HG03457 (cell line): ENCODE results near the gene UBAP2L.

Experiments
- ATAC-seq: cut with Tn5 transposase; IDR thresholded peaks from one replicate; pipeline ENCODE4 v1.9.1; 2021; ENCODE audit warnings: moderate number of reproducible peaks; ENCODE audit not compliant: unreplicated experiment

Gene UBAP2L, protein sequence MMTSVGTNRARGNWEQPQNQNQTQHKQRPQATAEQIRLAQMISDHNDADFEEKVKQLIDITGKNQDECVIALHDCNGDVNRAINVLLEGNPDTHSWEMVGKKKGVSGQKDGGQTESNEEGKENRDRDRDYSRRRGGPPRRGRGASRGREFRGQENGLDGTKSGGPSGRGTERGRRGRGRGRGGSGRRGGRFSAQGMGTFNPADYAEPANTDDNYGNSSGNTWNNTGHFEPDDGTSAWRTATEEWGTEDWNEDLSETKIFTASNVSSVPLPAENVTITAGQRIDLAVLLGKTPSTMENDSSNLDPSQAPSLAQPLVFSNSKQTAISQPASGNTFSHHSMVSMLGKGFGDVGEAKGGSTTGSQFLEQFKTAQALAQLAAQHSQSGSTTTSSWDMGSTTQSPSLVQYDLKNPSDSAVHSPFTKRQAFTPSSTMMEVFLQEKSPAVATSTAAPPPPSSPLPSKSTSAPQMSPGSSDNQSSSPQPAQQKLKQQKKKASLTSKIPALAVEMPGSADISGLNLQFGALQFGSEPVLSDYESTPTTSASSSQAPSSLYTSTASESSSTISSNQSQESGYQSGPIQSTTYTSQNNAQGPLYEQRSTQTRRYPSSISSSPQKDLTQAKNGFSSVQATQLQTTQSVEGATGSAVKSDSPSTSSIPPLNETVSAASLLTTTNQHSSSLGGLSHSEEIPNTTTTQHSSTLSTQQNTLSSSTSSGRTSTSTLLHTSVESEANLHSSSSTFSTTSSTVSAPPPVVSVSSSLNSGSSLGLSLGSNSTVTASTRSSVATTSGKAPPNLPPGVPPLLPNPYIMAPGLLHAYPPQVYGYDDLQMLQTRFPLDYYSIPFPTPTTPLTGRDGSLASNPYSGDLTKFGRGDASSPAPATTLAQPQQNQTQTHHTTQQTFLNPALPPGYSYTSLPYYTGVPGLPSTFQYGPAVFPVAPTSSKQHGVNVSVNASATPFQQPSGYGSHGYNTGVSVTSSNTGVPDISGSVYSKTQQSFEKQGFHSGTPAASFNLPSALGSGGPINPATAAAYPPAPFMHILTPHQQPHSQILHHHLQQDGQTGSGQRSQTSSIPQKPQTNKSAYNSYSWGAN

DNA sequence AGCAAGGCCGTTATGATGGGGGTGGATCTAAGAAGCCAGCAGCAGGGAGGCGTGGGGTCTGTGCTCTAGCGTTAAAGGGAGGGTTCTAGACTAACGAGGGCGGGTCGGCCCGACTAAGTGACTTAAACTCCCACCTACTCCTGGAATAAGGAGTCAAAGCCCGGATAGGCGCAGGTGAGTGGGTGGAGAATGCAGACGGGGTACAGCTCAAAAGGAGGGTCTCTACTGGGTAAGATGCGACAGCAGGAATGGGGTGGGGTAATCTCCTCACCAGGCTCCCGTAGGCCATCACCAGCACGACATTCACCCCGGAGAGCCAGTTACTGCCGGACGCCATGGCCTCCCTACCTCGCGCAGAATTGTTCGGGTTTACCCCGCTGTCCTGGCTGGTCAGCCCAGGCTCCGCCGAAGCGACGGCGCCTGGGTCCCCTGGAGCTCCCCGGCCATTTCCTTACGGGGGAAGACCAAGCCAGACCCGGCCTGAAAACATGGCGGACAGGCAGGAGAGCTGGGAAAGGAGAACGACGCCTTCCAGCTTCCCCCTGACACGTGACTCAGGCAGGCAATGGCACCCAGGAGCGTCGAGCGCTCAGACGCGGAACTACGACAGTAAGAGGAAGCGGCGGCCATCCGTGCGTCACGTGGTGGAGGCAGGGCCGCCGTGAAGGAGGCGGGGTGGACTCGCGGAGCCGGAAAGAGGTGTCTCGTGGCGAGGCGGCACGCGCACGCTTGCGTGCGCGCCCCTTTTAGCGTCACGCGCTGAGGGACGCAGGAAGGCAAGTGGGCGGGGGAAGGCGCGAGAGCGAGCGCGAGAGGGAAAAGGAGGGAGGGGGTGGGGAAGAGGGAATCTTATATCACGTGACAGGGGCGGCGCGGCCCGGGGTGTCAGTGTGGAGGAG lies at the start of gene UBAP2L:
Gene UBAP2L, plus strand, starts transcription at position 885 of the 899 bp plus-strand sequence. CDS start 4,169 bp downstream, outside the sequence.
- ATAC-seq: peak; percentile 75

DNA sequence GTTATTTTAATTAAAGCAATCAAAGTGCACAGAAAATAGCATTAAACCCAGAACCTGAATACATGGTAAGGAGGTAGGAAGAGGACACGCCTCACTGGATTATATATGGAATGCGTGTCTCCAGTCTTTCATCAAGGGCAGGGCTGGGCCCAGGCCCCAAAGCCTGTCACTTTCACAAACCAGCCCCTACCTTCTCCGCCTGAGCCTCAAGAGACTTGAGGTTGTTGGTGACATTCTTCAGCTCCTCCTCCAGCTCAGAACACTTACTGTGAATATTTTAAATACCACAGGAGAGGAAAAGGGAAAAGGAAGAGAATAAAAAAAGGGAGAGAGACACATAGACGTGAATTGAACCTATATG lies 49.6 kb upstream of the UBAP2L start:
- no peak for ATAC-seq

DNA sequence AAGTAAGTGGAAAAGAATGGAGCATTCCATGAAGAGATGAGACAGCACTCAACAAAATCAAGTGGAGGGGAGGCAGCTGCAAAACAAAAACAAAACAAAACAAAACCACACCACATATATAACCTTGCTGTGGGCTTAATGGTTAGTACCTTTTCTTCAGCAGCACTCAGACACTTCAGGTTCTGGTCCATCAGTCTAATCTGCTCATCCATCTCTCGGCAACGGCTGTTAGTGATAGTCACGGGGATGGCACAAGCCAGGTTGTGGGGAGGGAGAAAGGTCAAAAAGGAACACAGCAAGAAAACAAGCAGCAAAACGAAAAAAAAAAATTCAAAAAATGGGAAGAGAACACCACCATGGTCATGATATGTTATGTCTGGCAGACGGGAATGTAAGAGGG lies 48.9 kb upstream of the UBAP2L start:
- ATAC-seq: no peak

DNA sequence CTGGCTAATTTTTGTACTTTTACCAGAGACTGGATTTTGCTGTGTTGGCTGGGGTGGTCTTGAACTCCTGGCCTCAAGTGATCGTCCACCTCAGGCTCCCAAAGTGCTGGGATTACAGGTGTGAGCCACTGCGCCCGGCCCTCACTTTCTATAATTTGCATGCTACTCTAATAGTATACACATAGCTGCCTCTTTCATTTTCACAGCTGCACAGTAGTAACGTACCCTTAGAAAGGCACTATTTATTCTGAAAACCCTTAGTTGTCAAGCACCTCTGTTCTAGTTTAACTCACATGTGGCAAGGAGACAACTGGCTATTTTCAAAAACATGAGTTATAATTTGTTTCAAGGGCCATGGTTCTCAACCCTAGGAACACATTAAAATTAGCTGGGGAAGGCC lies 46.1 kb upstream of the UBAP2L start:
- ATAC-seq: no peak

DNA sequence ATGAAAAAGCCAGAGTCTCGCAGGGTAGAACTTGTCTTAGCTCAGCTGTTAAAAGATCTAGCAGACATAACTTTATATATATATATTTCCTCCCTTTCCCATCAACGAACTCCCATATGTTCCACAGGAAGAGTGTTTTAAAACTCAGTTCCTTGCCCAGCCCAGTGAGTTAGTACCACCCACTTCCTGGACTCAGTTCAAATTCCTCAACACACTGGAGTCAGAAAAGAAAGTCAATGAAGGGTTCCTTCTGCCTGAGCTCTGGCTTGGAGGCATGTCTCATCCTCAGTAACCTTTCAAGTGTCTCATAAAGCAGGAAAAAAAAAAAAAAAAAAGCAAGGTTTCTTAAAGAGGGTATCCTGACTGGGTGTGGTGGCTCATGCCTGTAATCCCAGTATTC lies 44.4 kb upstream of the UBAP2L start:
- ATAC-seq: no peak

DNA sequence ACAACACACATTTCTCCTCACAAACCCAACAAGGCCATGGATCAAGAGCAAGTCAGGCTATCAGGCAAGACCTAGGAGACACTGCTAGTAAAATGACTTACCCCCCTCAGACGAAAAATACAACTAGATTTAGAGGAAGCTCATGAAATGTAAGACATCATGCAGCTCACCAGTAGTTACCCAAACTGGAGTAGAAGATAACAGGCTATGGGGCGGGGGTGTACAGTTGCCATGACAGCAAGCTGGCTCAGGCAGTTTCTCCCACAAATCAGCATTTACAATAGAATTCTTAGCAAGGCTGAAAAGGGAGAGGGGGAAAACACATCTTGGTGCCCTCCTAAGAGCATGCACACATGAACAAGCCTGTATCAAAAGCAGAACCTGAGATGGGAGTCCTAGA lies 42.7 kb upstream of the UBAP2L start:
- ATAC-seq: no peak

DNA sequence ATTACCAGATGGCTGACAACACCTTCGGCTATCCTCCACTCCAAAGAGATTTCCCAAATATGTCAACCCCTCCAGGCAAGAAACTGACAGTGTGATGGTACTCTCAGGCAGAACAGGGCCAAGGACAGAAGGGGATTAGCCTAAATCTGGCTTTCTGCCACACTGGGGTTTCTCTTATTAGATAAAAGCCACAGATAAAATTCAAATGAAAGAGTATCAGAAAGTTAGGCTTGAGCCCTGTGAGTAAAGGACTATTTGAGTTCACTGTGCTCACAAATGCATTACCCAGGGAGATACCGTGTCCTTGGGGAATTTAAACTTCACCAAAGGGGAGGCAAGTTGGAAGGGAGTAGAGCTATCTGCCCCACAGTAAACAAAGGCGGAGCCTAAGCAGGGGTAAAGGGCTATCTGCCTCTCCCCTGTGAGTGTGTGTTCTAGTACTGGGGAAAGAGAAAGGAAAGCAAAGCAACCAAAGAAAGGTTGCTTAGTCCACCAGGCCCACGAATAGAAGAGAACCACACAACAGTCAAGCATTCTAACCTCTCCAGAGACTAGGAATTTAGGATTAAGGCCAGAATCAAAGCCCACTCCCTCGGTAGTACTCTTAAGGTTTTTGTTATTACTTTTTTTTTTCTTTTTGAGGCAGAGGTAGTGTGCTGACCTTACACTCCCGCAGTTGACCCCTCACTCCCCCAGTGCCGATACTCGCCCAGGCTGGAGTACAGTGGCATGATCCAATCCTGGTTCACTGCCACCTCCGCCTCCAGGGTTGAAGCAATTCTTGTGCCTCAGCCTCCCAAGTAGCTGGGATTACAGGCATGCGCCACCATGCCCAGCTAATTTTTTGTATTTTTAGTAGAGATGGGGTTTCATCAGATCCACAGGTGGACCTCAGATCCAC lies 41.6 kb upstream of the UBAP2L start:
- no peak for ATAC-seq

DNA sequence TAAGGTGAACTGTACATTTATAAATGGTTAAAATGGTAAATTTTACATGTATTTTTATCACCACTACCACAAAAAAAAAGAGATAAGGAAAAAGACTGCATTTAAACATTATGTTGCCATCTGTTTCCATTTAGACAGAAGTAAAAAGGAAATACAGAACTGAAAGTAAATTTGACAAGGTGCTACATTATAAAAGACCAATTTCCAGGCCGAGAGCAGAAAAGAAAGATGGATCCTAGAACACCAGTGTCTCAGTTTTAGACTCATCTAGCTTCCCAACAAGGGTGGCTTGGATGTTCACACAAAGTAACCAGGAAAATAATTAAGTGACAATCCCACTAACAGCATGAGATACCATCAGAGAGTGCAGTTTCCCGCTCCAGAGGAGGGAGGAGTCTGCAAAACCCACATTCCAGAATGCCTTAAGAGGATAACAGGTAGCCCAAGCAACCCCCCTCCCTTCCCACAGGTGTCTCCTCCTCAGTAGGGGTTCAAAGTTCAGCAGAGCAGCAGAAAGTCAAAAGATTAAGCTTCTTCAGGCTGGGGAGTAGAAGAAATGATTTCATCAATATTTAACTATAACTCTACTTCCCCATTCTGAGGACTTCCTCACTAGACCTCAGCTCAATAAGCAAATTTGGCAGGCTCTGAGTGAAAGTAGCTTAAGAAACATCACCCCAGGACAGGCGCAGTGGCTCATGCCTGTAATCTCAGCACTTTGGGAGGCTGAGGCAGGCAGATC lies 40.6 kb upstream of the UBAP2L start:
- ATAC-seq: no peak

DNA sequence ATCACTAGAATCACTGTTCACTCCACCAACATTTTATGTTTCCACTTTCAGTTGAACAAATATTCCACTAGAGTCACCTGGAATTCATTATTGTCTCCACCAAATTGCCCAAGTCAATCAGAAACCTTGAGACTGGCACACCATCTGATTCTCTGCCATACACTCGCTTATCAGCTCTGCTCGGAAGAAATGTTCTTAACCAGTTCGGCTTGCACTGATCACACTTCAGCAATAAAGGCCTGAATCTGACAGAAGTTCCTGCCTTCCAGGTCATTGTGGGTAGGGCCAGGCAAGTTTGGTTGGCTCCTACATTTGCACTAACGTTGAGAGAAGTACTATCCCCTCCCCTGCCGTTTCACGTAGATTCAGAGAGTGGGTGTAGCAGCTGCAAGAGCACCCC lies 38.8 kb upstream of the UBAP2L start:
- ATAC-seq: no peak

DNA sequence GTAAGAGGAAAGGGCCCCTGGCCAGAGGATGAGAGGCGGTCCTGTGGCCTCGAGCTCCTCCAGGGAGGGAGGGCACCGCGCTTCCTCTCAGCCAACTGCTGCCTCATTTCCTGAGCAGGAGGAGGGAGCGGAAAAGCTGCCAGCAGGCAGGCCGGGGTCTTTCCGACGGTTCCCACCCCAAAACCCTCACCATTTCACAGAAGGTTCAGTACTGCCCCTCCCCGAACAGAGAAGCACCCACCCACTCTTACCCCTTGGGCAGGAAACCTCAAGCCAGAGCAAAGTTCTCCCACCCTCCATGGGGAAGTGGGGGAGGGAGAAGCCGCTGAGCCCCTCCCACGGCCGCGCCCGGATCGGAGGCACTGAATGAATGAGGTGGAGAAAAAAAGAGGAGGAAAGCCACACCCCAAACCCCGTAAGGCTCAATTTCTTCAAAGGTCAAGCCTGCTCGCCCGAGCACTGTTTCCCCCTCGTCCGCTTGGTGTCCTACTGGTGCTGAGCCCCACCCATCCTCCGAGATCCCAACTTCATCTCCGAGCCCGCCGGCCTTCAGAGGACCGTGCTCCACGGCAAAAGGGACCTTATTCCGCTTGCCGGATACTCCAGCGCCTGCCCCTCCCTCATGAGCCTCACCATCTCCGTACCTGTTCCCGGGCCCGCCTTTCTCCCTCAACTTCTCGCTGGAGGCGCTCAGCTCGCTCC lies 38.3 kb upstream of the UBAP2L start:
- ATAC-seq: no peak

DNA sequence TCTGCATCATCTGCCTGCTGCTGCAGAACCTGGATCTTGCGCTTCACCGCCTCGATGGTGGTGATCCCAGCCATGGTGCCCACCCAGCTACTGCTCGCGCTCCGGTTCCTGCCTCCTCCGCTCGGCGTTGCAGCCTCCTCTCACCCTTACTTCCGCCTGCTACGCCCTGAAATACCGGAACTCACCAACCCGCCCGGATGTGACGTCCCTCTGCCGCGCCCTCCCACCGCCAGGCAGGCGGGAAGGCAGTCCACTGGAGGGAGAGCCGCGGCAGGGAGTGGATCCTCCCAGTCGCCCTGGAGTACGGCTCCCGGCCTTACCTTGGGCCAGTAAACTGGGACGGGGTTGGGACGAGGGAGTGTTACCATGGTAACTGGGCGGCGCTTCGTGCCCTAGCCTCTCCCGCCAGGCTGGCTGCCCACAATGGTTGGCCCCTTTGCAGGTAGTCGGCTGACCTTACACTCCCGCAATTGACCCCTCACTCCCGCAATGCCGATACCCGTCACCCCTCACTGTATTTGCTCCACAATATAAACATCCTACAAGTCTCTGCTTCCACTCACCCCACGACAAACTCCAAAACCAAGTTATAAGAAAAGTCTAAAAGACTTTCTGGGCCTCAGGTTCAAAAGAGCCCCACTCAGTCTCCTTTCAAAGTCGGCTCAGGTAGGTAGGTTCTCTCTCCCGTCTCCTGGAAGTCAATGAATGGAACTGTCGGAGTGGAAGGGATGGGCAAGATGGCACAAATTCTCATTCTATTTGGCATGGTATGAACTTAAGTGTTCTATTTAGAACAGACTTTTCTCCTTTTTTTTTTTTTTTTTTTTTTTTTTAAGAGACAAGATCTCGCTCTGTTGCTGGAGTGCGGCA lies 37.5 kb upstream of the UBAP2L start:
- ATAC-seq: peak; percentile 37

DNA sequence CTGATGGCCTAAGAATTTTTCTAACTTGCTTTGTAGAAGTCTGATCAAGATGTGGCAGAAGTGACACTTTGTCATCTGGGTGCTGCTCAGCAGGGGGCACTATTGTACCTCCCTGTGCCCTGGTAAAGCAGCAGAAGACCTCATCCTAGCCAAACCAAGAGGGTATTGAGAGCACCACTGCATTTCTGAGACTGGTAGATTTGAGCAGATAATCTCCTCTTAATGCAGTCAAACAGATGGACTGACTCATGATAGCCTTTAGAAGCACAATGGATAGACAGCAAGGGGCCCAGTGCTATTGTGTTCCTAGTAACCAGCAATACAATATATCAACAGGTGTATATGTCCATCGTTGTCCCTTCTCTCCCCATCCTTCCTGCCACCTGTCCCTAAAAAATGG lies 34.6 kb upstream of the UBAP2L start:
- ATAC-seq: no peak

DNA sequence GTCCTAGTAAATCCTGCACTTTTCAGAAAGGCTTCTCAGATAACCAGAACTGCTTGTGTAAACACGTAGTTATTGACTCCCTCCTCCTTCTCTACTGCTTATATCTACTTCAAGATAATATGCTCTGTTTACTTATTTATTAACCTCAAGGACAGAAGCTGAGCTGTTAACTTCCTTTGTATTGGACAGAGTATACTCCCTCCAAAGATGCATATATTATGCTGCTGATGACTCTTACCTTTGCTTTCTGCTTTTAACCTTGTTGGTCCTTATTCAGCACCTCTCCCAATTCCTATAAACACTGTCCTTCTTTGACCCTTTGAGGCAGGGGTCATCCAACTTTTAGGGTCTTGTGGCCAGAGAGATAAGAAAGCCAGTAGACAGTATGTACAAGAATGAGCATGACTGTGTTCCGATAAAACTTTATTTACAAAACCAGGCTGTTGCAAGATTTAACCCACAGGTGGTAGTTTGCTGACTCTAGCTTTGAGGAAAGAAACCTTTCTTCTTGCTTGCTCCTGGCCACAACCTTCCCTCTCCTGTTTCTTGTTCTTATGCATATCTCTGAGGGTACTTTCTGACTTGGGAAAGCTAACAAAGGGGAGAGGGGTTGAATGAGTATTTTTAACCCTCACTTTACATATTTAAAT lies 33.8 kb upstream of the UBAP2L start:
- no peak for ATAC-seq

DNA sequence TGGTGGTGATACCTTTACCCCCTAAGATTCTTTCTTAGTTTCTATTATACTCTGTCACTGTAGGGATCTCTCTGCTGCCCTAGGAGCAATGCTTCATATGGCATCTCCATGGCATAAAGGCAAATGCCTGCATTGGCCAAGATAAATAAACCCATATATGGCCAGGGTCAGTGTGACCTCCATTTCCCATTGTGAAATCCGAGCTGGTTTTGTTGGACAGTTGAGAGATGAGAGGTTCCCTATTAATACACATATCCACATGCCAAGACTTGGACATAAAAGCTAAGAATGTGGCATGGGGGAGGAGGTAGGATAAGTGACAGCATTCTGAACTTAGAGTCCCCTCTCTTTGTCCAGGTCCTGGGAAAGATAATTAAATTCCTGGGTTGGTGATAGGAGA lies 30.2 kb upstream of the UBAP2L start:
- no peak for ATAC-seq

DNA sequence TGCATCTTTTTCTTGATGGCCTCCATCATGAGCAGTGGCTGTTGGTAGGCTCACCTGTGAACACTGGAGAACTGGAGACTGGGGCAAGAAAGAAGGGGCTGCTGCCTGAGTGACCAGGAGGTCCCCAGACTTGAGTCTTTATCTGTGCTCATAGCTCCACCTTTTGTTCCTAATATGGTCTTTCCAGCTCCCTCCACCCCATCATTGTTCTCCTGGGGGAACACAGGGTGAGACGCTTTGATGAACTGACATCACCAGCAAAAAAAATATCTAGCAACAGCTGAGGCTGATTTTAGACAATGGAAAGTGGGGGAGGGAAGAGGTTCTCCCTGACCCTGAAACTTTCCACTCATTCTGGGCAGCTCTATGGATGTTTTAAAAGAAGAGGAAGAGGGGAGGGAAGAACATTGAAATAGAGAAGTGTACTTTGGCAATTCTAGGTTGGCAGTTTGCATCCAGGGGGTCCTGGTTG lies 28.7 kb upstream of the UBAP2L start, which contains the start of gene TPM3:
Gene TPM3, minus strand, starts transcription at position 111 of the 472 bp plus-strand sequence. Its CDS starts 82 bp downstream, at position 29.
- no peak for ATAC-seq

DNA sequence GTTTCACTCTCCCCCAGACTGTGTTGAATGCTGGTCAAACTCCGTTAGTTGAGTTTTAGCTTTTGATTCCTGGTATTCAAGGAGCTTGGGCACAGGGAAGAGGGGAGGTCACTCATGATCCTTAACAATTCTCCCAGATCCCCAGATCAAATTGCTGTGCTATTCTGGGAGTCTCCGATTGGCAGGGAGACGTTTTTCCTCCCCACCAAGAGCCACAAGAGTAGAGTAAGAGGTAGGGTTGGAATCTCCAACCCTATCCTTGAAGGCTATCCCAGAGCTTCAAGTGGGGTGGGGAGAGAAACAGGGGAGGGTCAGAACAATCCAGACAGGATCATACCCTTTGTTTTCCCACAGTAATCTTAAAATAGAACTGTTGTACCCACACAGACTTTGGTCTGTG lies 28.3 kb upstream of the UBAP2L start:
- ATAC-seq: no peak

DNA sequence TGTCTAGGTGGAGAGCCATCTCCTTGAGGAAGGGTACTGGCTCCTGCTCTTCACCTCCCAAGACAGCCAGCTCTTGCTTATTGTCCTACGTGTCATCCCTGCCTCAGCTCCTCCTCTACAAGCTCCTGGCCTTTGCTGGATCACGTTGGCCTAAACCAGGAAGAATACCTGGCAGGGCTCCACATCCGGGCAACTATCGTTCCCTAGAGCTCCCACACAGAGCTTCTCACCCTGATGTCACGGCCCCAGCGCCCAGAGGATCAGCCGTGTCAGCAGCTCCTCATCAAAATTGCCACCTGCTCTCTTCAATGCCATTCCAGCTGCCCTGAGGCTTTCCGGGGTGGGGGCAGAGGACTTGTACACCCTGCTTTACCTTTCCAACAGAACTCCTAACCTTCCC lies 26.9 kb upstream of the UBAP2L start:
- no peak for ATAC-seq
